ENCODE data around the gene ST6GALNAC4.
A peak's percentile ranks its signal among the peaks of the same experiment; 100 is the strongest.

Gene ST6GALNAC4

DNA sequence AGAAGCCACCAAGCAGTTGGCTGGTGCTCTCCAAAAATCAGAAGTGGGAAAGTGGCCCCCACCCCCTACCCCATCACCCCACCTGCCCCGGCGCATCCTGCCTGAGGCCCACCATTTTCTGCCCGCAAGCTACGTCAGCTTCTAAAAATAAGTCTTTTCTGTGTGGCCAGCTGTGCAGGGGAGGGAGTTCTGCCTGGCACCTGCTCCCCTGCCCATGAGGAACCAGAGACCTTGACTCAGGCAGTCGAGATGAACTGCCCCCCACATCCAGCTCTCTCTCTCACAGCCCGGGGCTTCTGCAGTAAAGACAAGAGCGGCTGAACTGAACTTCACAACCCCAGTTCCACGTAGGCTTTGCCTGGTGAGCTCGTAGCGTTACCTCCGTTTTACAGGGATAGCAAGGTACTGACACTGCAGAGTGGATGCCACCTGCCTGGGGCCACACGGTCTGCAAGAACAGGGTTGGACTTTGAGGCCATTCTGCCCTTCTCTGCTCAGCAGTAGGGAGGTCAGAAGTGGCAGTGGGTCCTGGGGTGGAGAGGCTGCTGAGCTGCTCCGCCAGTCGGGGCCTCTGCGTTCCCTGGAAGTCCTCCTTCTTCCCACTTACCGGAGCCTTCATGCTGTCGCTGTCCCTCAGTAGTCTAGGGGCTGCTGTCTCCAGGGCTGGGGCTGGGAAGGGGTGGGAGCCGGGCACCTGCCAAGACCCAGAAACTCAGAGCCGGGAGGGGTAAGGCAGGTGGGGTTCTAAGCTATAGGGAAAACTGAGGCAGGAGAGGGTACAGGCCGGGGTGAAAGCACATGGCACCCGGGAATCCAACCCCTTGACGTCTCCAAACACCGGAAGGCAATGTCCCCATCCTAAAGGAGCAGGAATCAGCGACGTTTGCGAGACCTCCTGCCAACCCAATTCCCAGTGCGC lies 781 bp downstream of the ST6GALNAC4 start:
- DNase-seq (ENCODE audit: low read depth, low spot score) = no peak
- TF ChIP-seq FOXP2 (optimal IDR thresholded peaks at IDR 0.05; ENCODE audit: control extremely low read depth, extremely low read length, insufficient read depth) = no peak
- TF ChIP-seq POLR2AphosphoS5 (IDR thresholded peaks at IDR 0.05; ENCODE audit: borderline replicate concordance, low read depth, low read length) = no peak
- H3K36me3 ChIP-seq (ENCODE audit: insufficient read depth, low read length) = no peaks in the 10 kb centered on the region
- H3K27ac ChIP-seq = no peak overlapping the region
- H3K9ac ChIP-seq (ENCODE audit: insufficient read length) = no peak overlapping the region
- no peaks in the 10 kb centered on the region for H3K9me3 ChIP-seq (ENCODE audit: low read depth, low read length)
- peak overlapping the region; percentile 73 for H3K4me3 ChIP-seq

DNA sequence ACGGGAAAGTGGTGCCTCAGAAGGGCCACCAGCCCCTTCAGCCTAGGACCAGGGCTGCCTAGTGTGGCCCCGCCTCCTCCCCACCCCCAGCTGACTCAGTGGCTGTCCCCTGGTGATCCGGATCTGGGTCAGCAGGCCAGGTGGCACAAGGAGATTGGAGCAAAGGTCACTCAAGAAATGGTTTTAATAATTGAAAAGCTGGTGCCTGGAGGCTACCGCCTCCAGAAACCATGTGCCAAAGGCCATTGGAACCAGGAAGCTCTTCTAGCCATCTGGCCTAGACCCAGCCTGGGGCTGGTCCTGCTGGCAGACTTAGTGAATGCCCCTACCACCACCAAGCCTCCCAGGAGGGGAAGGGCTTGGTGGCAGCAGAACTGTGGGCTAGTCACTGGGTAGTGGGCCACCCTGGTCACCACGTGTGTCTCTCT lies 1.5 kb downstream of the ST6GALNAC4 start:
- H3K9me3 ChIP-seq (ENCODE audit: low read depth, low read length) = no peaks in the 10 kb centered on the region
- no peaks in the 10 kb centered on the region for H3K36me3 ChIP-seq (ENCODE audit: insufficient read depth, low read length)
- no peak overlapping the region for H3K27ac ChIP-seq
- TF ChIP-seq POLR2AphosphoS5 (IDR thresholded peaks at IDR 0.05; ENCODE audit: borderline replicate concordance, low read depth, low read length) = no peak
- TF ChIP-seq EZH2 (IDR thresholded peaks at IDR 0.05) = no peak
- no peak for TF ChIP-seq FOXP2 (optimal IDR thresholded peaks at IDR 0.05; ENCODE audit: control extremely low read depth, extremely low read length, insufficient read depth)
- H3K4me3 ChIP-seq = no peak overlapping the region
- H3K9ac ChIP-seq (ENCODE audit: insufficient read length) = no peak overlapping the region
- DNase-seq (ENCODE audit: low read depth, low spot score) = no peak

DNA sequence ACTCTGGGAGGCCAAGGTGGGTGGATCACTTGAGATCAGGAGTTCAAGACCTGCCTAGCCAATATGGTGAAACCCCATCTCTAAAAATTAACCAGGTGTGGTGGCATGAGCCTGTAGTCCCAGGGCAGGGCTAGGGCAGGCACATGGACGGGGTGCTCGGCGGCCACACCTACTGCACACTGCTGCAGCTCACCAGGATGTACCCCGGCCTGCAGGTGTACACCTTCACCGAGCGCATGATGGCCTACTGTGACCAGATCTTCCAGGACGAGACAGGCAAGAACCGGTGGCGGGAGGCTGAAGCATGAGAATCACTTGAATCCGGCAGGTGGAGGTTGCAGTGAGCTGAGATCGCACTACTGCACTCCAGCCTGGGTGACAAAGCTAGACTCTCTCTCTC lies 3.2 kb downstream of the ST6GALNAC4 start:
- H3K9me3 ChIP-seq (ENCODE audit: low read depth, low read length) = no peaks in the 10 kb centered on the region
- no peak for DNase-seq (ENCODE audit: low read depth, low spot score)
- no peak for TF ChIP-seq EZH2 (IDR thresholded peaks at IDR 0.05)
- TF ChIP-seq POLR2AphosphoS5 (IDR thresholded peaks at IDR 0.05; ENCODE audit: borderline replicate concordance, low read depth, low read length) = no peak
- TF ChIP-seq FOXP2 (optimal IDR thresholded peaks at IDR 0.05; ENCODE audit: control extremely low read depth, extremely low read length, insufficient read depth) = no peak
- H3K9ac ChIP-seq (ENCODE audit: insufficient read length) = no peak overlapping the region
- H3K4me3 ChIP-seq = no peak overlapping the region
- no peak overlapping the region for H3K27ac ChIP-seq
- no peaks in the 10 kb centered on the region for H3K36me3 ChIP-seq (ENCODE audit: insufficient read depth, low read length)

DNA sequence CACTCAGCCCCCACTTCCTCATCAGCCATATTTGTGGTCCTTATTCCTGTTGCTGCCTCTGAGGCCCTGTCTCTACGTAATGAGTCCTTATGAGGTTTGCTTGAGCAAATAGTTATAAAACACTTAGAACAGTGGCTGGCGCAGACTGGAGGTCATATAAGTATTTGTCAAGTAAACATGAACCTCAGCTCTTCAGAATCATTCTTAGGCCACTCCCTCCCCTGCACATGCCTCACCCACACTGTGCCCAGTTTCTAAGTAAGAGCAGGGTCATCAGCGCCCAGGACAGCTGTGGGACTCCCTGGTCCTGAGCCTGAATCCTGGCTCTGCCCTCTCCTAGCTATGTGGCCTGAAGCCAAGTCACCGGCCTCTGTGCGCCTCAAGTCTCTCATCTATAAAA lies 4.0 kb downstream of the ST6GALNAC4 start:
- no peak overlapping the region for H3K9ac ChIP-seq (ENCODE audit: insufficient read length)
- no peak overlapping the region for H3K4me3 ChIP-seq
- DNase-seq (ENCODE audit: low read depth, low spot score) = no peak
- TF ChIP-seq POLR2AphosphoS5 (IDR thresholded peaks at IDR 0.05; ENCODE audit: borderline replicate concordance, low read depth, low read length) (no peak), FOXP2 (optimal IDR thresholded peaks at IDR 0.05; ENCODE audit: control extremely low read depth, extremely low read length, insufficient read depth) (no peak), EZH2 (IDR thresholded peaks at IDR 0.05) (no peak)
- H3K27ac ChIP-seq = no peak overlapping the region
- H3K36me3 ChIP-seq (ENCODE audit: insufficient read depth, low read length) = no peaks in the 10 kb centered on the region
- H3K9me3 ChIP-seq (ENCODE audit: low read depth, low read length) = no peaks in the 10 kb centered on the region

DNA sequence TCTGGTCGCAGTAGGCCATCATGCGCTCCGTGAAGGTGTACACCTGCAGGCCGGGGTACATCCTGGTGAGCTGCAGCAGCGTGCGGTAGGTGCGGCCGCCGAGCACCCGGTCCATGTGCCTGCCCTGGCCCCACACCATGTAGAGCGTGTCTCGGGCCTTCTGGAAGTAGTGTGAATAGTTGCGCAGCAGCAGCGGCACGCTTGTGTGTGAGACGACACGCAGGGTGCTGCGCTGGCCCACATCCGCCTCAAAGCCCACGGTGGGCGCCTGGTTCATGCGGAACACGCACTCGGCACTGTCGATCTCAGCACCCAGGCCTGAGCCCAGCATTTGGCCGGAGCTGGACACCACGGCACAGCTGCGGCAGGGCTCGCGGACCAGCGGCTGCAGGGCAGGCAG lies 4.5 kb downstream of the ST6GALNAC4 start:
- H3K27ac ChIP-seq = no peak overlapping the region
- no peak for TF ChIP-seq POLR2AphosphoS5 (IDR thresholded peaks at IDR 0.05; ENCODE audit: borderline replicate concordance, low read depth, low read length)
- TF ChIP-seq FOXP2 (optimal IDR thresholded peaks at IDR 0.05; ENCODE audit: control extremely low read depth, extremely low read length, insufficient read depth) = no peak
- no peak for TF ChIP-seq EZH2 (IDR thresholded peaks at IDR 0.05)
- no peak for DNase-seq (ENCODE audit: low read depth, low spot score)
- H3K9me3 ChIP-seq (ENCODE audit: low read depth, low read length) = no peaks in the 10 kb centered on the region
- no peak overlapping the region for H3K4me3 ChIP-seq
- no peaks in the 10 kb centered on the region for H3K36me3 ChIP-seq (ENCODE audit: insufficient read depth, low read length)
- no peak overlapping the region for H3K9ac ChIP-seq (ENCODE audit: insufficient read length)

DNA sequence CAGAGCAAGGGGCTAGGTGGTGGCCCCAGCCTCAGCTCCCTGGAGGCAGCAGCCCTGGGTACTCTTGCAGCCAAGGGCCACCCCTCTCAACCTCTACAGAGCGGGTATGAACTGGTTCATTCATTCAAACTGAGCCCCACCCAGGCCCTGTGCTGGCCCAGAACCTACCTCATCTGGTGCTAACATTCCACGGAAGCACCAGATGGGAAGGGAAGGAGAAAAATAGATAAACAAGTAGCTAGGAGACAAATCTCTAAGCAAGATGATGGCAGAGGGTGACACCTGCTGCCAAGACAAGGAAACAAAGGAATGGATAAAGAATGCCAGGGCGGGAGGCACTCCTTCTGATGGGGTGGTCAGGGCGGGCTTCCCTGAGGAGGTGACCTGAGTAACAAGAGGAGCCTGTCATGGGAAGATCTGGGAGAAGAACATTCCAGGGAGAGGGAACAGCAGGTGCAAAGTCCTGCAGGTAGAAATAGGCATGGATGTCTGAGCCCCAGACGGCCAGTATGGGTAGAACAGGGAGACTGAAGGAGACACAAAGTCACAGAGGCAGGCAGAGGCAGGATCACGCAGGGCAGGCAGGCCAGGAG lies 6.1 kb downstream of the ST6GALNAC4 start:
- H3K27ac ChIP-seq = no peak overlapping the region
- TF ChIP-seq FOXP2 (optimal IDR thresholded peaks at IDR 0.05; ENCODE audit: control extremely low read depth, extremely low read length, insufficient read depth) (no peak), POLR2AphosphoS5 (IDR thresholded peaks at IDR 0.05; ENCODE audit: borderline replicate concordance, low read depth, low read length) (no peak), EZH2 (IDR thresholded peaks at IDR 0.05) (no peak)
- H3K4me3 ChIP-seq = no peak overlapping the region
- no peaks in the 10 kb centered on the region for H3K9me3 ChIP-seq (ENCODE audit: low read depth, low read length)
- no peak for DNase-seq (ENCODE audit: low read depth, low spot score)
- no peaks in the 10 kb centered on the region for H3K36me3 ChIP-seq (ENCODE audit: insufficient read depth, low read length)
- H3K9ac ChIP-seq (ENCODE audit: insufficient read length) = no peak overlapping the region

DNA sequence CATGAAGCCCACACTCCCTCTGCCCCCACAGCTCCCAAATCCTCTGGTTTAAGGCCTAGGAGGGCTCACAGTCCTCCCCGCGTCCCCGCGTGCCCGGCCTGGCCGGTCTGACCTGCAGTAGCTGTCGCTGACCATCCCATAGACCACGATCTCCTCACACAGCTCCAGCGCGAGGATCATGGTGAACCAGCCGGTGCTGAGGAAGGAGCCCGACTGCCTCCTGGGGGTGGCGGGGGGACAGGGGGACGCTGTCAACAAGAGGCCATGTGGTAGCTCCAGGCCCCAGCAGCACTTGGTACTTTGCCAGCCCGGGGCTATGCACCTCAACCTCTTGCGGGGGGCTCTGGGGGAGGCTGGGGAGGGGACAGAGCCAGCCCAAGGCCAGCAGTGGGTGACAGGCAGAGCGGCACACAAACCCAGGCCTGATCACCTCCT lies 7.0 kb downstream of the ST6GALNAC4 start:
- no peak overlapping the region for H3K9ac ChIP-seq (ENCODE audit: insufficient read length)
- no peak overlapping the region for H3K27ac ChIP-seq
- H3K4me3 ChIP-seq = no peak overlapping the region
- no peak for TF ChIP-seq FOXP2 (optimal IDR thresholded peaks at IDR 0.05; ENCODE audit: control extremely low read depth, extremely low read length, insufficient read depth)
- TF ChIP-seq POLR2AphosphoS5 (IDR thresholded peaks at IDR 0.05; ENCODE audit: borderline replicate concordance, low read depth, low read length) = no peak
- TF ChIP-seq EZH2 (IDR thresholded peaks at IDR 0.05) = no peak
- H3K9me3 ChIP-seq (ENCODE audit: low read depth, low read length) = no peaks in the 10 kb centered on the region
- no peaks in the 10 kb centered on the region for H3K36me3 ChIP-seq (ENCODE audit: insufficient read depth, low read length)
- no peak for DNase-seq (ENCODE audit: low read depth, low spot score)

DNA sequence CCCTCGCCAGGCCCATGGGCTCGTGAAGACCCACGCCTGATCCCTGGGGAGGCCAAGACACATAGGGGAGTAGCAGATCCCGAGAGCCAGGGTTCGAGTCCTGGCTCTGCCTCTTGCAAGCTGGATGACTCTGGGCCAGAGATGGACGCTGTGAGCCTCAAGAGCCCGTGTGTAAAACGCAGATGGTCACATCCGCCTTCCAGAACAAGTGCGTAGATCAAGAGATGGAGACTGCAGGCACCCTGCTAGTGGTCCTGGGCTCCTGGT lies 8.2 kb downstream of the ST6GALNAC4 start:
- DNase-seq (ENCODE audit: low read depth, low spot score) = no peak
- H3K9ac ChIP-seq (ENCODE audit: insufficient read length) = no peak overlapping the region
- no peak overlapping the region for H3K4me3 ChIP-seq
- H3K27ac ChIP-seq = no peak overlapping the region
- H3K36me3 ChIP-seq (ENCODE audit: insufficient read depth, low read length) = no peaks in the 10 kb centered on the region
- no peaks in the 10 kb centered on the region for H3K9me3 ChIP-seq (ENCODE audit: low read depth, low read length)
- TF ChIP-seq POLR2AphosphoS5 (IDR thresholded peaks at IDR 0.05; ENCODE audit: borderline replicate concordance, low read depth, low read length) (no peak), FOXP2 (optimal IDR thresholded peaks at IDR 0.05; ENCODE audit: control extremely low read depth, extremely low read length, insufficient read depth) (no peak), EZH2 (IDR thresholded peaks at IDR 0.05) (no peak)

All from SK-N-MC (cell line).